GM19351 (cell line): ENCODE results near the gene TBC1D32.
A peak's percentile ranks its signal among the peaks of the same experiment; 100 is the strongest.
"Not testable (repeated sequence)": the region's sequence is repeated elsewhere in the genome, so short reads cannot be mapped to it uniquely, and the experiment has no call there.

ENCODE experiments used
- ATAC-seq: cut with Tn5 transposase; IDR thresholded peaks from one replicate; pipeline ENCODE4 v1.9.1; 2021; ENCODE audit warnings: mild to moderate bottlenecking, moderate library complexity; ENCODE audit not compliant: unreplicated experiment

The TBC1D32 gene

GRCh38 chr6:121333694-121334093, 586 bp downstream of the TBC1D32 start:
- ATAC-seq, result not testable (repeated sequence)

GRCh38 chr6:121333196-121333595, 1.1 kb downstream of the TBC1D32 start:
- ATAC-seq, result no peak

- no peak for ATAC-seq
Observed at GRCh38 chr6:121330516-121330915, 3.8 kb downstream of the TBC1D32 start.

GRCh38 chr6:121321282-121321681, 13.0 kb downstream of the TBC1D32 start:
- ATAC-seq, result no peak

GRCh38 chr6:121319603-121320002, 14.7 kb downstream of the TBC1D32 start:
- no peak for ATAC-seq

- peak; percentile 71 for ATAC-seq
Observed at GRCh38 chr6:121319112-121319553, 15.1 kb downstream of the TBC1D32 start.

GRCh38 chr6:121314381-121315112, 19.7 kb downstream of the TBC1D32 start:
- no peak for ATAC-seq

GRCh38 chr6:121311814-121312213, 22.5 kb downstream of the TBC1D32 start:
- ATAC-seq, result not testable (repeated sequence)

- no peak for ATAC-seq
Observed at GRCh38 chr6:121310495-121310894, 23.8 kb downstream of the TBC1D32 start.

GRCh38 chr6:121309768-121310469, 24.4 kb downstream of the TBC1D32 start:
- no peak for ATAC-seq

- peak; percentile 91 for ATAC-seq
Observed at GRCh38 chr6:121305957-121306607, 28.2 kb downstream of the TBC1D32 start.

- ATAC-seq, result peak; percentile 74
Observed at GRCh38 chr6:121302882-121303281, 31.4 kb downstream of the TBC1D32 start.

GRCh38 chr6:121301156-121301555, 33.1 kb downstream of the TBC1D32 start:
- ATAC-seq, result not testable (repeated sequence)

- no peak for ATAC-seq
Observed at GRCh38 chr6:121297694-121298093, 36.6 kb downstream of the TBC1D32 start.

GRCh38 chr6:121285041-121285440, 49.2 kb downstream of the TBC1D32 start:
- ATAC-seq, result no peak

- ATAC-seq, result no peak
Observed at GRCh38 chr6:121274666-121275295, 59.5 kb downstream of the TBC1D32 start.

- ATAC-seq, result no peak
Observed at GRCh38 chr6:121263742-121264141, 70.5 kb downstream of the TBC1D32 start.

- ATAC-seq, result no peak
Observed at GRCh38 chr6:121260651-121261102, 73.6 kb downstream of the TBC1D32 start.

- ATAC-seq, result no peak
Observed at GRCh38 chr6:121247386-121247785, 86.9 kb downstream of the TBC1D32 start.

- ATAC-seq, result no peak
Observed at GRCh38 chr6:121242386-121242785, 91.9 kb downstream of the TBC1D32 start.

GRCh38 chr6:121237859-121238258, 96.4 kb downstream of the TBC1D32 start:
- ATAC-seq, result no peak
